GM12878 (cell line): ENCODE results near the gene TDRD15. TPM values are rescaled to one million over a fixed set of nuclear protein-coding genes. Genes with fewer than 3 reads are reported as not detected.

Source experiments
- ATAC-seq: fragments of 200-7000 bp; cut with Tn5 transposase; 3 replicates; pipeline ENCODE4 v1.9.1; 2020; ENCODE audit warnings: mild to moderate bottlenecking, moderate library complexity
- BruUV-seq: library from RNA; stranded (reverse); fragments of 400-500 nt; replicated peaks from 2 replicates; lab custom pipeline; 2021; lab: Mats Ljungman, UMichigan
- CTCF ChIA-PET: fragments of 300-600 bp; sonication (Branson Sonifier 250); formaldehyde crosslinking; extraction: SDS; loops from one replicate; lab custom pipeline; 2021; ENCODE audit warnings: inconsistent platforms; lab: Yijun Ruan, JAX
- POLR2A ChIA-PET: fragments of 350-600 bp; formaldehyde crosslinking; extraction: SDS; loops from one replicate; lab custom pipeline; 2021; ENCODE audit warnings: inconsistent platforms; lab: Charles Lee
- RAD21 ChIA-PET: fragments of 300-600 bp; sonication (Branson Sonifier 250); formaldehyde crosslinking; loops from one replicate; lab custom pipeline; 2023; ENCODE audit warnings: antibody characterized with exemption; ENCODE audit not compliant: unreplicated experiment; lab: Charles Lee
- SMC1A ChIA-PET: fragments of 300-600 bp; sonication (Branson Sonifier 250); formaldehyde crosslinking; loops from one replicate; lab custom pipeline; 2023; ENCODE audit not compliant: unreplicated experiment, uncharacterized antibody; lab: Charles Lee
- DNase-seq: peaks from one replicate; pipeline ENCODE4 v3.0.0-alpha.2; 2011; ENCODE audit warnings: low read depth, low spot score
- FAIRE-seq: peaks from 3 replicates; lab custom pipeline; 2011; peaks lifted over from hg19 to GRCh38; lab: Jason Lieb, UNC
- H2AFZ ChIP-seq: 2 replicates; pipeline ENCODE4 v1.6.0; 2011; ENCODE audit warnings: low read depth, low read length, control low read depth; ENCODE audit not compliant: control insufficient read depth
- H3K27ac ChIP-seq: 2 replicates; pipeline ENCODE4 v1.5.1; 2011; ENCODE audit warnings: control low read depth; ENCODE audit not compliant: control insufficient read depth, insufficient read depth
- H3K27me3 ChIP-seq, 2 experiments: replicated peaks in 1 of 2; 2 replicates each; pipeline versions ENCODE4 v1.6.0 to v1.6.1; 2011; ENCODE audit warnings: low read length in 1 of 2; ENCODE audit not compliant: control insufficient read depth in 2 of 2, insufficient read depth in 2 of 2
- H3K36me3 ChIP-seq, 2 experiments: 2 replicates each; pipeline ENCODE4 v1.5.1; 2011; ENCODE audit warnings: low read length in 1 of 2; ENCODE audit not compliant: control insufficient read depth in 2 of 2, insufficient read depth in 2 of 2
- H3K4me1 ChIP-seq: 2 replicates; pipeline ENCODE4 v1.6.1; 2011; ENCODE audit warnings: mild to moderate bottlenecking, low read length, moderate library complexity, mixed read lengths; ENCODE audit not compliant: control insufficient read depth, insufficient read depth
- H3K4me2 ChIP-seq: 2 replicates; pipeline ENCODE4 v1.6.0; 2011; ENCODE audit warnings: control low read depth; ENCODE audit not compliant: control insufficient read depth, insufficient read depth
- H3K4me3 ChIP-seq: fragments of 200-600 bp; sonication (generic); 2 replicates; pipeline ENCODE4 v1.5.1; 2016
- H3K79me2 ChIP-seq: 2 replicates; pipeline ENCODE4 v1.6.0; 2011; ENCODE audit warnings: low read length; ENCODE audit not compliant: control insufficient read depth, insufficient read depth
- H3K9ac ChIP-seq: 2 replicates; pipeline ENCODE4 v1.8.0; 2011; ENCODE audit warnings: low read length, control low read depth, mixed read lengths; ENCODE audit not compliant: control insufficient read depth, insufficient read depth
- H3K9me3 ChIP-seq: replicated peaks from 3 replicates; pipeline ENCODE4 v1.5.1; 2011; ENCODE audit warnings: mild to moderate bottlenecking, low read length; ENCODE audit not compliant: control insufficient read depth, insufficient read depth
- H4K20me1 ChIP-seq: 2 replicates; pipeline ENCODE4 v1.6.0; 2011; ENCODE audit not compliant: control insufficient read depth, insufficient read depth
- BACH1 ChIP-seq: fragments of 450-650 bp; IDR thresholded peaks from 2 replicates; pipeline ENCODE4 v1.6.1; 2017; ENCODE audit warnings: mild to moderate bottlenecking, borderline replicate concordance
- BCL11A ChIP-seq: IDR thresholded peaks from 2 replicates; pipeline ENCODE4 v1.6.1; 2011; ENCODE audit warnings: low read depth, low read length
- MEF2B ChIP-seq: fragments of 450-650 bp; IDR thresholded peaks from 2 replicates; pipeline ENCODE4 v1.6.1; 2018; ENCODE audit warnings: mild to moderate bottlenecking, moderate library complexity; ENCODE audit not compliant: partially characterized antibody, poor library complexity, severe bottlenecking
- MYB ChIP-seq: fragments of 150-350 bp; IDR thresholded peaks from 2 replicates; pipeline ENCODE4 v1.6.1; 2014; ENCODE audit warnings: mild to moderate bottlenecking, low read depth, low read length, borderline replicate concordance
- MYC ChIP-seq: IDR thresholded peaks from 2 replicates; pipeline ENCODE4 v1.6.1; 2011; ENCODE audit warnings: mild to moderate bottlenecking, low read length, moderate library complexity, inconsistent platforms; ENCODE audit not compliant: insufficient read depth, insufficient replicate concordance, insufficient read length, severe bottlenecking
- NFXL1 ChIP-seq: fragments of 450-650 bp; IDR thresholded peaks from 2 replicates; pipeline ENCODE4 v1.6.1; 2017; ENCODE audit warnings: antibody characterized with exemption, mild to moderate bottlenecking, borderline replicate concordance
- PRDM15 ChIP-seq: fragments of 450-650 bp; formaldehyde crosslinking; IDR thresholded peaks from 2 replicates; pipeline ENCODE4 v1.4.0; 2020; ENCODE audit warnings: mild to moderate bottlenecking, moderate library complexity
- SIN3A ChIP-seq: IDR thresholded peaks from 2 replicates; pipeline ENCODE4 v1.6.1; 2012; ENCODE audit warnings: low read depth, low read length, improper control_type of control experiment
- SMAD5 ChIP-seq: IDR thresholded peaks from 2 replicates; pipeline ENCODE4 v1.6.1; 2016; ENCODE audit warnings: antibody characterized with exemption, low read depth
- SUPT20H ChIP-seq: IDR thresholded peaks from 2 replicates; pipeline ENCODE4 v1.6.1; 2011; ENCODE audit warnings: low read depth, mild to moderate bottlenecking, low read length, moderate library complexity, borderline replicate concordance; ENCODE audit not compliant: control insufficient read depth
- ZSCAN29 ChIP-seq: fragments of 450-650 bp; IDR thresholded peaks from 2 replicates; pipeline ENCODE4 v1.6.1; 2017; ENCODE audit warnings: mild to moderate bottlenecking, moderate library complexity
- WGBS: methylation state at CpG from one replicate; pipeline ENCODE4 v1.1.6; 2016; ENCODE audit warnings: low lambda C conversion rate; ENCODE audit not compliant: insufficient replicate concordance, insufficient coverage; ENCODE audit errors: missing lambda C conversion rate; 5-methylcytosine and 5-hydroxymethylcytosine counted together
- in situ Hi-C: fragments of 300-500 bp; cut with MboI; formaldehyde crosslinking; loops from 9 replicates; pipeline ENCODE4 v1.14.3; 2018; ENCODE audit warnings: mixed read lengths
- intact Hi-C: fragments of 100-400 bp; cut with micrococcal nuclease; formaldehyde crosslinking; loops from one replicate; pipeline ENCODE4 v1.14.2; 2022; ENCODE audit not compliant: unreplicated experiment
- polyA plus RNA-seq, 11 experiments: library from polyadenylated mRNA; depleted of rRNA in 4 of 11; unstranded in 6 of 11; stranded (reverse) in 5 of 11; fragments of >200 nt; fragmentation: Nextera tagmentation in 4 of 11; fragmentation: Illumina TruSeq in 1 of 11; extraction: Ambion mirVana in 4 of 11; extraction: Trizol in 1 of 11; gene quantifications; 1 replicate in 1 of 11; 2 replicates in 10 of 11; pipeline versions ENCODE4 v1.2.1 to v1.2.3, GENCODE V29; 2011 to 2016; ENCODE audit warnings: inconsistent platforms in 2 of 11, missing spikeins in 2 of 11, low read depth in 1 of 11
- total RNA-seq, 4 experiments: library from RNA; depleted of rRNA in 3 of 4; stranded (reverse); fragments of >200 nt in 3 of 4; fragmentation: Illumina TruSeq in 1 of 4; extraction: Trizol in 1 of 4; gene quantifications; 2 replicates each; pipeline versions ENCODE4 v1.2.1 to v1.2.3, GENCODE V29; 2013 to 2021

The TDRD15 gene
- total and polyA plus RNA-seq, 10 of the 15 experiments (the other 5 are each of a cell fraction or from before 2014, with no cell fraction given): not detected

- in situ Hi-C loops (loop anchor here (25.0 kb wide), 1 partner anchor 440 kb away; the partner anchor contains the start of genes GDF7 and HS1BP3), intact Hi-C loops (no loop called here)
- ATAC-seq: no peak
- Histone ChIP-seq H3K36me3 (no peaks in the 10 kb centered on the region), H3K9ac (no peak overlapping the region), H3K27me3 (no peaks in the 10 kb centered on the region), H3K4me1 (no peaks in the 10 kb centered on the region), H4K20me1 (no peaks in the 10 kb centered on the region), H3K4me2 (no peak overlapping the region), H2AFZ (no peak overlapping the region), H3K27ac (no peak overlapping the region), H3K9me3 (no peaks in the 10 kb centered on the region), H3K4me3 (no peak overlapping the region), H3K79me2 (no peaks in the 10 kb centered on the region)
- CTCF ChIA-PET: interaction anchor here (0.8 kb wide), 1 partner anchor 13 kb away, joined by 3 read pairs; no protein-coding TSS in a partner anchor
- RAD21 ChIA-PET: no interaction called here
- FAIRE-seq: no peak
- no TSS peak for BruUV-seq
- 63% methylated on average over 12 of the region's 12 CpGs for WGBS
- SMC1A ChIA-PET: no interaction called here
- POLR2A ChIA-PET: no interaction called here
- TF ChIP-seq SMAD5 (no peak), MEF2B (no peak), SIN3A (no peak), NFXL1 (no peak), MYC (no peak), MYB (no peak), BACH1 (no peak), PRDM15 (no peak), SUPT20H (no peak), ZSCAN29 (no peak), BCL11A (no peak)
- no peak for DNase-seq
These were observed 21.4 kb upstream of the TDRD15 start for GRCh38 chr2:21102356-21102755.
